Measurements from ENCODE around the gene LTB4R. TPM values are rescaled to one million over a fixed set of nuclear protein-coding genes. Genes with fewer than 3 reads are reported as not detected.

Gene LTB4R
- polyA plus RNA-seq, 1 experiment = 0.98 TPM

- ChIA-PET POLR2A (no interaction called here), CTCF (interaction anchor here (1.1 to 21.9 kb wide), 3 partner anchors 27 to 94 kb away, joined by 4 to 712 read pairs (median 12); partner anchors contain the start of genes CBLN3, CIDEB and KHNYN)
- Histone ChIP-seq H3K9me3 (ENCODE audit: control insufficient read depth, insufficient read depth, low read length) (no peaks in the 10 kb centered on the region; the same call in 1 of the 2 replicates), H3K4me3 (ENCODE audit: low read depth, low read length) (no peak overlapping the region), H3K27me3 (ENCODE audit: control insufficient read depth, insufficient read depth, low read length) (peaks cover 80% of the 10 kb centered on the region), H3K27ac (ENCODE audit: low read depth, low read length) (no peak overlapping the region)
- no peak for TF ChIP-seq CTCF (IDR thresholded peaks at IDR 0.05; ENCODE audit: low read depth, low read length)
- no peak for DNase-seq (ENCODE audit: low read depth, low spot score)
Measured at GRCh38 chr14:24338843-24339242, 27.5 kb downstream of the LTB4R start.

GRCh38 chr14:24339284-24340151 is 28.2 kb downstream of the LTB4R start, which contains the start of gene RIPK3:
Gene RIPK3 (minus strand): TSS chr14:24339991. CDS start chr14:24339826, 165 bp downstream.
- ChIA-PET CTCF (interaction anchor here (1.1 to 21.9 kb wide), 4 partner anchors 12 to 94 kb away, joined by 3 to 712 read pairs (median 8); partner anchors contain the start of genes CBLN3, CIDEB and KHNYN), POLR2A (no interaction called here)
- TF ChIP-seq CTCF (IDR thresholded peaks at IDR 0.05; ENCODE audit: low read depth, low read length) = no peak
- Histone ChIP-seq H3K9me3 (ENCODE audit: control insufficient read depth, insufficient read depth, low read length) (no peaks in the 10 kb centered on the region; the same call in 1 of the 2 replicates), H3K27me3 (ENCODE audit: control insufficient read depth, insufficient read depth, low read length) (peaks cover 74% of the 10 kb centered on the region), H3K27ac (ENCODE audit: low read depth, low read length) (no peak within 1 kb of the TSS), H3K4me3 (ENCODE audit: low read depth, low read length) (no peak within 1 kb of the TSS)
- no peak for DNase-seq (ENCODE audit: low read depth, low spot score)

- H3K4me3 ChIP-seq (ENCODE audit: low read depth, low read length) = no peak overlapping the region
- no peak for DNase-seq (ENCODE audit: low read depth, low spot score)
- TF ChIP-seq CTCF (IDR thresholded peaks at IDR 0.05; ENCODE audit: low read depth, low read length) = no peak
- peaks cover 73% of the 10 kb centered on the region for H3K27me3 ChIP-seq (ENCODE audit: control insufficient read depth, insufficient read depth, low read length)
- H3K27ac ChIP-seq (ENCODE audit: low read depth, low read length) = no peak overlapping the region
- ChIA-PET CTCF (interaction anchor here (0.5 to 21.9 kb wide), 5 partner anchors 8 to 355 kb away, joined by 3 to 712 read pairs (median 12); partner anchors contain the start of genes CBLN3 and KHNYN), POLR2A (interaction anchor here (1.3 kb wide), 1 partner anchor 97 kb away, joined by 3 read pairs; no protein-coding TSS in a partner anchor)
- H3K9me3 ChIP-seq (ENCODE audit: control insufficient read depth, insufficient read depth, low read length) = no peaks in the 10 kb centered on the region; the same call in 1 of the 2 replicates
Measured at GRCh38 chr14:24340606-24341005, 29.3 kb downstream of the LTB4R start.

- Histone ChIP-seq H3K9me3 (ENCODE audit: control insufficient read depth, insufficient read depth, low read length) (no peaks in the 10 kb centered on the region; the same call in 1 of the 2 replicates), H3K27ac (ENCODE audit: low read depth, low read length) (no peak overlapping the region), H3K4me3 (ENCODE audit: low read depth, low read length) (no peak overlapping the region), H3K27me3 (ENCODE audit: control insufficient read depth, insufficient read depth, low read length) (peaks cover 68% of the 10 kb centered on the region)
- POLR2A ChIA-PET = no interaction called here
- CTCF ChIA-PET = interaction anchor here (0.9 to 21.9 kb wide), 4 partner anchors 9 to 90 kb away, joined by 3 to 712 read pairs (median 44); partner anchors contain the start of genes ADCY4, CBLN3 and KHNYN
- no peak for TF ChIP-seq CTCF (IDR thresholded peaks at IDR 0.05; ENCODE audit: low read depth, low read length)
- DNase-seq (ENCODE audit: low read depth, low spot score) = no peak
Measured at GRCh38 chr14:24342889-24343288, 31.6 kb downstream of the LTB4R start.
